Stomach (tissue), 9 donors: ENCODE measurements around the gene UNC79. TPM values are rescaled to one million over a fixed set of nuclear protein-coding genes. Genes with fewer than 3 reads are reported as not detected.

Experiments used
- DNase-seq, 2 donors: peaks; one replicate each; pipeline versions ENCODE4 v3.0.0 to v3.0.0-alpha.2; 2013 to 2019
- H3K27ac ChIP-seq, 5 donors: fragments of 200-600 bp in 4 of 5; sonication (generic) in 4 of 5; one replicate each; pipeline ENCODE4 v1.5.1; 2013 to 2019; ENCODE audit warnings: mild to moderate bottlenecking in 1 of 5, moderate library complexity in 1 of 5
- H3K27me3 ChIP-seq, 3 donors: fragments of 200-600 bp; sonication (generic); one replicate each; pipeline ENCODE4 v1.5.1; 2017 to 2019; ENCODE audit warnings: mixed run types in 1 of 3
- H3K36me3 ChIP-seq, 4 donors: fragments of 200-600 bp; sonication (generic); 1 replicate in 3 of 4; 2 replicates in 1 of 4; pipeline ENCODE4 v1.5.1; 2016 to 2019
- H3K4me1 ChIP-seq, 4 donors: fragments of 200-600 bp; sonication (generic); one replicate each; pipeline ENCODE4 v1.5.1; 2016 to 2019
- H3K4me3 ChIP-seq, 4 donors: fragments of 200-600 bp; sonication (generic) in 3 of 4; one replicate each; pipeline ENCODE4 v1.5.1; 2016 to 2019; ENCODE audit warnings: mild to moderate bottlenecking in 1 of 4
- H3K9me3 ChIP-seq, 4 donors: fragments of 200-600 bp; sonication (generic); one replicate each; pipeline ENCODE4 v1.5.1; 2016 to 2019
- CTCF ChIP-seq, 7 experiments: fragments of 450-650 bp in 4 of 7; fragments of 200-600 bp in 3 of 7; sonication (generic) in 3 of 7; IDR thresholded peaks; one replicate each; pipeline ENCODE4 v1.5.1; 2016 to 2019; ENCODE audit warnings: antibody characterized with exemption in 7 of 7, control low read depth in 2 of 7, mild to moderate bottlenecking in 1 of 7
- EP300 ChIP-seq: sonication (generic); formaldehyde crosslinking; IDR thresholded peaks from one replicate; pipeline ENCODE4 v1.6.1; 2017; ENCODE audit warnings: antibody characterized with exemption
- POLR2A ChIP-seq, 4 donors: fragments of 450-650 bp; IDR thresholded peaks; one replicate each; pipeline ENCODE4 v1.6.1; 2016; ENCODE audit warnings: antibody characterized with exemption in 4 of 4, control low read depth in 2 of 4, mild to moderate bottlenecking in 1 of 4, moderate library complexity in 1 of 4
- POLR2AphosphoS5 ChIP-seq, 3 donors: sonication (generic); formaldehyde crosslinking; IDR thresholded peaks; one replicate each; pipeline ENCODE4 v1.6.1; 2016; ENCODE audit warnings: antibody characterized with exemption in 3 of 3
- WGBS, 5 donors: extraction: QIAGEN DNeasy Blood & Tissue Kit in 3 of 5; methylation state at CpG; one replicate each; pipeline versions ENCODE4 v1.1.5 to v1.1.7; 2013 to 2018; 5-methylcytosine and 5-hydroxymethylcytosine counted together
- intact Hi-C: fragments of 100-400 bp; cut with DNase I; formaldehyde crosslinking; loops from one replicate; pipeline ENCODE4 v1.15.1; 2023; ENCODE audit warnings: low total_unique reads
- polyA plus RNA-seq, 3 donors: library from polyadenylated mRNA; stranded (reverse); fragments of 200-250 nt; gene quantifications; one replicate each; pipeline ENCODE4 v1.2.3, GENCODE V29; 2013
- total RNA-seq, 5 donors: library from RNA; depleted of rRNA; stranded (reverse); fragments of >200 nt; gene quantifications; one replicate each; pipeline versions ENCODE4 v1.1.0 to v1.2.3, GENCODE V29; 2014 to 2016
- donor health status: healthy with polysubstance abuse.
- donor health status: Bipolar disorder and iron deficiency.
- donor health status: healthy.

UNC79 gene
- total and polyA plus RNA-seq, 8 donors, result under 0.01 to 1.9 (median 0.35) TPM; not detected in 2

- H3K36me3 ChIP-seq, result no peaks in the 10 kb centered on the region
- no peaks in the 10 kb centered on the region for H3K9me3 ChIP-seq
- WGBS, 5 donors, result 65 to 75% (median 70%) methylated on average over 5 of the region's 5 CpGs
- DNase-seq, result no peak
- no peaks in the 10 kb centered on the region for H3K4me1 ChIP-seq
- H3K27me3 ChIP-seq, result peaks cover 0 to 5% (median 0%) of the 10 kb centered on the region in 3 donors
- H3K4me3 ChIP-seq, result no peak overlapping the region
- no peak overlapping the region for H3K27ac ChIP-seq
- TF ChIP-seq CTCF (IDR thresholded peaks at IDR 0.05), result no peak
- no peak for TF ChIP-seq POLR2AphosphoS5 (IDR thresholded peaks at IDR 0.05)
- intact Hi-C loops, result no loop called here
Measured at GRCh38 chr14:93571275-93571674, 140.5 kb downstream of the UNC79 start.

- 85 to 93% (median 90%) methylated on average over 3 of the region's 3 CpGs for whole genome bisulfite sequencing, 5 donors
- Histone ChIP-seq H3K27ac (no peak overlapping the region), H3K4me1 (no peaks in the 10 kb centered on the region), H3K4me3 (no peak overlapping the region), H3K9me3 (no peaks in the 10 kb centered on the region), H3K27me3 (peaks cover 0 to 2% (median 0%) of the 10 kb centered on the region in 3 donors), H3K36me3 (no peaks in the 10 kb centered on the region)
- DNase-seq, result no peak
- no peak for TF ChIP-seq EP300
- TF ChIP-seq CTCF (IDR thresholded peaks at IDR 0.05), result no peak
- TF ChIP-seq POLR2A (IDR thresholded peaks at IDR 0.05), result no peak
- no peak for TF ChIP-seq POLR2AphosphoS5 (IDR thresholded peaks at IDR 0.05)
- intact Hi-C loops, result no loop called here
Measured at GRCh38 chr14:93579178-93579577, 148.4 kb downstream of the UNC79 start.

GRCh38 chr14:93582516-93582915, 151.8 kb downstream of the UNC79 start:
- no peak for DNase-seq
- TF ChIP-seq POLR2AphosphoS5 (IDR thresholded peaks at IDR 0.05), result no peak
- no peak for TF ChIP-seq CTCF (IDR thresholded peaks at IDR 0.05)
- TF ChIP-seq EP300, result no peak
- WGBS, 5 donors, result 78 to 91% (median 84%) methylated on average over 8 to 10 of the region's 10 CpGs
- H3K4me1 ChIP-seq, result no peaks in the 10 kb centered on the region
- no peak overlapping the region for H3K4me3 ChIP-seq
- H3K36me3 ChIP-seq, result no peaks in the 10 kb centered on the region
- no peaks in the 10 kb centered on the region for H3K27me3 ChIP-seq
- no peaks in the 10 kb centered on the region for H3K9me3 ChIP-seq
- intact Hi-C loops, result no loop called here
- H3K27ac ChIP-seq, result no peak overlapping the region

GRCh38 chr14:93587330-93587729, 156.6 kb downstream of the UNC79 start:
- intact Hi-C loops, result no loop called here
- no peak overlapping the region for H3K4me3 ChIP-seq

More at GRCh38 chr14:93587330-93587729, 156.6 kb downstream of the UNC79 start:
- Histone ChIP-seq H3K27me3 (no peaks in the 10 kb centered on the region), H3K9me3 (no peaks in the 10 kb centered on the region), H3K36me3 (no peaks in the 10 kb centered on the region), H3K4me1 (no peaks in the 10 kb centered on the region), H3K27ac (no peak overlapping the region)
- 81 to 91% (median 86%) methylated on average over 3 of the region's 3 CpGs for WGBS, 5 donors
- TF ChIP-seq CTCF (IDR thresholded peaks at IDR 0.05) (no peak), POLR2A (IDR thresholded peaks at IDR 0.05) (no peak), POLR2AphosphoS5 (IDR thresholded peaks at IDR 0.05) (no peak), EP300 (no peak)
- DNase-seq, result no peak
